ENCODE data around the gene CDS1.
A peak's percentile ranks its signal among the peaks of the same experiment; 100 is the strongest.

CDS1 gene

DNA sequence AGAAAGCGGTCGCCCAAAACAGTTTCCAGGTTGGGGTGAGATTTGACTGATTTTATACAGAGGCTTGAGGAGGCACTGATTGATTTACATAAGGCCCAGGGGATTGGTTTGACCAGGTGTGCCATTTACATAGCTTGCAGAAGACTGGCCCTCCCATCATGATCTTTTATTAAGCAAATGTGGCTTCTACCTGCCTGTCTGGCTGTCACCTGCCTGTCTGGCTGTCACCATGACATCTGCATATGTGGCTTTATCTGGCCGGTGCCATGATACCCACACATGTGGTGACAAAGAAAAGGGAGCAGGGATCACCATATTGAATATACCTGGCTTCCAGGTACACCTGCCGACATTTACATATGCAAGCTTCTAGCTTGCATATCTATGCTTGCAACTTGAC, 17.0 kb upstream of the CDS1 start:
- H3K4me3 ChIP-seq (ENCODE audit: low read length): no peak overlapping the region
- TF ChIP-seq, protein P1, sequence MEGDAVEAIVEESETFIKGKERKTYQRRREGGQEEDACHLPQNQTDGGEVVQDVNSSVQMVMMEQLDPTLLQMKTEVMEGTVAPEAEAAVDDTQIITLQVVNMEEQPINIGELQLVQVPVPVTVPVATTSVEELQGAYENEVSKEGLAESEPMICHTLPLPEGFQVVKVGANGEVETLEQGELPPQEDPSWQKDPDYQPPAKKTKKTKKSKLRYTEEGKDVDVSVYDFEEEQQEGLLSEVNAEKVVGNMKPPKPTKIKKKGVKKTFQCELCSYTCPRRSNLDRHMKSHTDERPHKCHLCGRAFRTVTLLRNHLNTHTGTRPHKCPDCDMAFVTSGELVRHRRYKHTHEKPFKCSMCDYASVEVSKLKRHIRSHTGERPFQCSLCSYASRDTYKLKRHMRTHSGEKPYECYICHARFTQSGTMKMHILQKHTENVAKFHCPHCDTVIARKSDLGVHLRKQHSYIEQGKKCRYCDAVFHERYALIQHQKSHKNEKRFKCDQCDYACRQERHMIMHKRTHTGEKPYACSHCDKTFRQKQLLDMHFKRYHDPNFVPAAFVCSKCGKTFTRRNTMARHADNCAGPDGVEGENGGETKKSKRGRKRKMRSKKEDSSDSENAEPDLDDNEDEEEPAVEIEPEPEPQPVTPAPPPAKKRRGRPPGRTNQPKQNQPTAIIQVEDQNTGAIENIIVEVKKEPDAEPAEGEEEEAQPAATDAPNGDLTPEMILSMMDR (IDR thresholded peaks at IDR 0.05; ENCODE audit: insufficient read depth, low read depth, low read length, missing control alignments): no peak
- DNase-seq (ENCODE audit: low read depth): no peak

DNA sequence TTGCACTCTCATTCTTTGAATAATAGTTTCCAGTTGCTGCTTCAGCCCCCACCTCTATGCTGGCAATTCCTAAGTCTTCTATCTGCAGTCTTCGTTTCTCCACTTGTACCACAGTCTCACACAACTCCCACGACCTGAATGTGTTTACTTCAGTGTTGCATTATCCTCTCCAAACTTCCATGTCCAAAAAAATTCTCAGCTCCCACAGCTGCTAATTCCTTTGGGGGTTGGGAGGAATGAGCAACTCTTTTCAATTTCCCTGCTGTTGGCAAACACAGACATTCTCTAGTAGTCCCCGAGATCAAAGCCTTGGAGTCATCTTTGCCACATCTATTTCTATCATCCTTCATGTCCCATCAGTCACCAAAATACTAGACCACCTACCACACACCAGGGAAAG, 14.4 kb upstream of the CDS1 start:
- TF ChIP-seq, protein P1 (IDR thresholded peaks at IDR 0.05; ENCODE audit: insufficient read depth, low read depth, low read length, missing control alignments): no peak
- no peak overlapping the region for H3K4me3 ChIP-seq (ENCODE audit: low read length)
- DNase-seq (ENCODE audit: low read depth): no peak

DNA sequence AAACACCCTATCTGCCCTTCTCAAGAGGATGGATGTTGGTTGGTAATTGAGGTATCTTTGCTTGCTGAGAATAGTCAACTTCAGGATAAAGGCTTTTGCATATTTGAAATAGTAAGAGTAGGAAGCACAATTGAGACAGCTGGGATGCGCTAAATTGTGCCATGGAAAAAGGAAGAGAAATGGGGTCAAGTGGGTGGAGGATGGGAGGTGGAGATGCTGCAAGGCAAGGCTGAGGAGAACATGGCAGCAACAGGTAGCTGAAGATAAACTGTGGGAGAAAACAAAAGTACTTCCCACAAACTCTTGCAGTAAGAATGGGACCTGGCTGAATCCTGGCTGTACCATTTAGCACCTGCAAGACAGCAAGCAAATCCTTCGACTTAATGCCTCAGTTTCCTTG, 13.9 kb upstream of the CDS1 start:
- DNase-seq (ENCODE audit: low read depth): no peak
- TF ChIP-seq, protein P1 (IDR thresholded peaks at IDR 0.05; ENCODE audit: insufficient read depth, low read depth, low read length, missing control alignments): no peak
- H3K4me3 ChIP-seq (ENCODE audit: low read length): no peak overlapping the region

DNA sequence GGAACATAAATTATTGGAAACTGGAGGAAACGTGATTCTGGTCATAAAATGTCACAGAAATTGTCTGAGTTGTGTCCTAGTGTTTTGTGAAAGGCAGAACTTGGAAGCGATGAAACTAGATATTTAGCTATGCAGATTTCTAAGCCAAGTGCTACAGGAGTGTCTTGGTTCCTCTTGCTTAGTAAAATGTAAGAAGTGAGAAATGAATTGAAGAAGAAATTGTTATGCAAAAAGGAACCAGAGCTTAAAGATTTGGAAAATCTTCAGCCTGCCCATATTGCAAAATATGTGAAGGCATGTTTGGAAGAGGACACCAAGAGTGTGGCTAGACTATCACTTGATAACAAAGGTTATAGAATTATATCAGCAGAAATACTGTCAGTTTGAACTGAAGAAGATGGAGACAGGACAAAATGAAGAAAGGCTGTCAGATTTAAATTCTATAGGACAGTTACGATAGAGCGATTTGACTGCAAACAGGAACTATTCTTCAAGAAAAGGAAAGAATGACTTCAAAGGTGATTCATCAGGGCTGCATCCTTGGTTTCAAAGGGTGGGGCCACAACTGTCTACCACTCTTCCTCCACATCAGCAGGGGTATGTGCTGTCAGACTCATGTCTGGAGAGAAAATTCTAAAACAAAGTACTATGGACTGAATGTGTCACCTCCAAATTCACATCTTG, 9.4 kb upstream of the CDS1 start:
- H3K4me3 ChIP-seq (ENCODE audit: low read length): no peak overlapping the region
- TF ChIP-seq, protein P1 (IDR thresholded peaks at IDR 0.05; ENCODE audit: insufficient read depth, low read depth, low read length, missing control alignments): no peak
- DNase-seq (ENCODE audit: low read depth): peak; percentile 80

DNA sequence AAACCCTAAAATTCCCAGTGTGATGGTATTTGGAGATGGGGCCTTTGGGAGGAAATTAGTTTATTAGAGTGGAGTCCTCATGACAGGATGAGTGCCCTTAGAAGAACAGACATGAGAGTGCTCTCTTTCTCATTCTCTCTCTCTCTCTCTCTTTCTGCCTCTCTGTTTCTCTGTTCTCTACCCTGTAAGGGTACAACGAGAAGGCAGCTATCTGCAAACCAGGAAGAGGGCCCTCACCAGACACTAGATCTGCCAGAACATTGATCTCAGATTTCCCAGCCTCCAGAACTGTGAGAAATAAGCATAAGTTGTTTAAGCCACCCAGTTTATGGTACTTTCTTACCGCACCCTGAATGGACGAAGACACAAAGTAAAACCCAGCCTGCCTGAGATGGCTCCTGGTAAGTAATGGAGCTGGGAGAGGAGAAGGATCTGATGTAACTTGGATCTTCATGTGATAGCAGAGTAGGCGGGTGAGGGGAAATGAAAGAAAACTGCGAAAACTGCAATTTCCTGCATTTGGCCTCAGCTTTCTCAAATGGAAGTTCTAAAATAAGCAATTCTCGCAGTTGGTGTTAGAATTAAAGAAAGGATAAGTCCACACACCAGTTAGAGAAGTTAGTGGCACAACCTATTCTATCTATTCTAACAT, 8.7 kb upstream of the CDS1 start:
- no peak for DNase-seq (ENCODE audit: low read depth)
- TF ChIP-seq, protein P1 (IDR thresholded peaks at IDR 0.05; ENCODE audit: insufficient read depth, low read depth, low read length, missing control alignments): no peak
- no peak overlapping the region for H3K4me3 ChIP-seq (ENCODE audit: low read length)

DNA sequence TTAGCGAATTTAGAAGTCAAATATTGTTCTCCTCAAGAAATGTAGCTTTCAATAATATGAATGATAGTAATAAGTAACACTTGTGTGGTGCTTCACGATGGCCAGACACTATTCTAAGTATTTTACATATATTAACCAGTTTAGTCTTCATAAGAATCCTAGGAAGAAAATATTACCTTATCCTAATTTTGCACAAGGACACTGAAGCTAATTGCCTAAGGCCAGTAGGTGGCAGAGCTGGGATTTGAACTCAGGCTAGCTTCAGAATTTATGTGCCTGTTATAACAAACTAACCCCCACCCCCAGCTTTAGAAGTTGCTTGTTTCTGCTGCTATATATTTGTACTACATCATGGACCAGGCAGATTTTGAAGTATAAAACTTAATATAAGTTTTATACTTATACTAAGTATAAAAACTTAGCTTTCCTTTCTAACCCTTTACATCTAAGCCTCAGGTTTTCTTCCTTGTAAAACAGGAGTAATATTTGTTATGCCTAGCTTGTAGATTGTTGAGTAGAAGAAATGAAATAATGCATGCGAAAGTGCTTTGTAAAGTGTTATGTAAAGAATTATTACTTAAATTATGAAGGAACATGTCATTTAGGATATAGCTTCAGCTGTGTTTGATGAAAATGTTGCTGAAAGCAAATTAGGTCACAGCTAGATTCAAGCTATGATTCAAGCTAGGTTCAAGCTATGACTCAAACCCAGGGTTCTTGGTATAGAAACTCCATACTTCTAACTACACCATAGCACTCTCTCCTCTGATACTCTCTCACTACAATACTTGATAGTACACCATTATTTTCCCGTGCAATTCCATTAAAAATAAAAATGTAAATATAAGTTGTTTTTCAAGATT, 4.2 kb upstream of the CDS1 start:
- TF ChIP-seq, protein P1 (IDR thresholded peaks at IDR 0.05; ENCODE audit: insufficient read depth, low read depth, low read length, missing control alignments): peak; percentile 77
- no peak overlapping the region for H3K4me3 ChIP-seq (ENCODE audit: low read length)
- peak; percentile 80 for DNase-seq (ENCODE audit: low read depth)

Data from epithelial cell of esophagus (primary cell).